ENCODE results near the gene APLNR. TPM values are rescaled to one million over a fixed set of nuclear protein-coding genes. Genes with fewer than 3 reads are reported as not detected.

Gene APLNR
- total RNA-seq, 1 donor from 2014 or later, result 0.37 TPM

DNA sequence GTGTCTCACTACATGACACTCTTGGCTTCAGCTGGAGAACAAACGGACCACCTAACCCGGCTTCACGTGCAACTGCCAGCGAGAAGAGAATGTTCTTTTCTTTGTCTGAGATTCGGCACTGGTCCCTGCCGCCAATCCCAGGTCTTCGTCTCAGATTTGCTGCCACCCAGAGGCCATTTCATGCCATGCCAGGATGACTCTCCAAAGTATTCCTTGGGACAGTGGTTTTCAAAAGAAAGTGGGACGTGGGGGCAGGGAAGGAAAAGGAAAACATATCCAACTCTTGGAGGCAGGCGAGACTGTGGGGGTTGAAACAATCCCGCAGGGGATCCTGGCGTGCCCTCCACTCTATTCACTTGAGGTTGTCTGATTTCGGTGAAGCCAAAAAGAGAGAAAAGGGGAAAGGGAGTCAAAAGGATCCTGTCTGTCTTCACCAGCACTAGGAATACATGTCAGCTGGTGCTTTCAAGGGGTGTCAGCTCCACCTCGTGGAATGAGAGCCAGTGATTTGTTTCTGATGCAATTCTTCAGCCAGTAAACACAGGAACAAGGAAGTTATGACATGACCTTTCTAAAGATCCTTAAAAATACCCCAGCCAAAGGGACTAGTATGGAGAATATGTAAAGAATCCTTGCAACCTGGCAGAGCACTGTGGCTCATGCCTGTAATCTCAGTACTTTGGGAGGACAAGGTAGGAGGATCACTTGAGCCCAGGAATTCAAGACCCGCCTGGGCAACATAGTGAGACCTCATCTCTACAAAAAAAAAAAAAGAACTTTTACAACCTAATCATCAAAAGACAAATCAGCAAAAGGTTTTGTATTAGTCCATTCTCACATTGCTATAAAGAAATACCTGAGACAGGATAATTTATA, 41.0 kb upstream of the APLNR start:
- peak overlapping the region; percentile 75 for H3K27ac Mint-ChIP-seq (ENCODE audit: unreplicated experiment)
- TF ChIP-seq, protein P1, sequence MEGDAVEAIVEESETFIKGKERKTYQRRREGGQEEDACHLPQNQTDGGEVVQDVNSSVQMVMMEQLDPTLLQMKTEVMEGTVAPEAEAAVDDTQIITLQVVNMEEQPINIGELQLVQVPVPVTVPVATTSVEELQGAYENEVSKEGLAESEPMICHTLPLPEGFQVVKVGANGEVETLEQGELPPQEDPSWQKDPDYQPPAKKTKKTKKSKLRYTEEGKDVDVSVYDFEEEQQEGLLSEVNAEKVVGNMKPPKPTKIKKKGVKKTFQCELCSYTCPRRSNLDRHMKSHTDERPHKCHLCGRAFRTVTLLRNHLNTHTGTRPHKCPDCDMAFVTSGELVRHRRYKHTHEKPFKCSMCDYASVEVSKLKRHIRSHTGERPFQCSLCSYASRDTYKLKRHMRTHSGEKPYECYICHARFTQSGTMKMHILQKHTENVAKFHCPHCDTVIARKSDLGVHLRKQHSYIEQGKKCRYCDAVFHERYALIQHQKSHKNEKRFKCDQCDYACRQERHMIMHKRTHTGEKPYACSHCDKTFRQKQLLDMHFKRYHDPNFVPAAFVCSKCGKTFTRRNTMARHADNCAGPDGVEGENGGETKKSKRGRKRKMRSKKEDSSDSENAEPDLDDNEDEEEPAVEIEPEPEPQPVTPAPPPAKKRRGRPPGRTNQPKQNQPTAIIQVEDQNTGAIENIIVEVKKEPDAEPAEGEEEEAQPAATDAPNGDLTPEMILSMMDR (IDR thresholded peaks at IDR 0.05; ENCODE audit: partially characterized antibody, unreplicated experiment), result peak; percentile 84
- peaks cover 1% of the 10 kb centered on the region for H3K9me3 Mint-ChIP-seq (ENCODE audit: unreplicated experiment)
- H3K4me1 Mint-ChIP-seq (ENCODE audit: low read depth, unreplicated experiment), result peaks cover 19% of the 10 kb centered on the region
- no peaks in the 10 kb centered on the region for H3K27me3 Mint-ChIP-seq (ENCODE audit: unreplicated experiment)
- DNase-seq, result peak; percentile 83
- no peaks in the 10 kb centered on the region for H3K36me3 Mint-ChIP-seq (ENCODE audit: unreplicated experiment)
- peak overlapping the region; percentile 50 for H3K4me3 Mint-ChIP-seq (ENCODE audit: unreplicated experiment)

DNA sequence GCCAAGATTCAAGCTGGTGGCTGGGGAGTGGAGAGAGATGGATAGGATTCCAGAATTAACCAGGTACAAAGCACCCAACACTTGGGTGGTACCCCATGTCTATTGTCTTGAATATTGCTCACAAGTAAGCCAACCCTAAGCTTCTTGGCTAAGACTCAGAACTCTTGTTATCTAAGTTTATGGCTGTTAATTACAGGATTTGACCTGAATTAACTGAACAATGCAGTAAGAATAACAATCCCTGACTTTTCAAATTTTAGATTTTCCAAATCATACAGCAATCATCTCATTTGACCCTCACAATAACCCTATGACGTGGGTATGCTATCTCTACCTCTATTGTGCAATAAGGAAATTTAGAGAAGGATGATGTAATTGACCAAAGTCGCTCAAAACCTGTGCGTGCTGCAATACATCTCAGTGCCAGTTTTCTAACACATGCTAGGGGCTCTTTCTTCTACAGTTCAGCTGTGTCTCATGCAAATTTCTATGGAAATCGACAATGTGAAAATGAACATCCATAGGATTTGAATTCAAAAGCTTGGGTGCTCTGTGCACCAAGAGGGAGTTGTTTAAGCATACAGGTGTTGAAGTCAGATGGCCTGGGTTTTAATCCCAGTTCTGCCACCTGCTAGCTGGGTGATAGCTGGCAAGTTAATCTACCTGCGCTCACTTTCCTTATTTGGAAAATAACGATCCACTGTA, 40.1 kb upstream of the APLNR start:
- H3K27me3 Mint-ChIP-seq (ENCODE audit: unreplicated experiment), result no peaks in the 10 kb centered on the region
- no peak overlapping the region for H3K4me3 Mint-ChIP-seq (ENCODE audit: unreplicated experiment)
- H3K4me1 Mint-ChIP-seq (ENCODE audit: low read depth, unreplicated experiment), result peaks cover 19% of the 10 kb centered on the region
- H3K27ac Mint-ChIP-seq (ENCODE audit: unreplicated experiment), result peak overlapping the region; percentile 75
- peaks cover 1% of the 10 kb centered on the region for H3K9me3 Mint-ChIP-seq (ENCODE audit: unreplicated experiment)
- TF ChIP-seq, protein P1 (IDR thresholded peaks at IDR 0.05; ENCODE audit: partially characterized antibody, unreplicated experiment), result no peak
- H3K36me3 Mint-ChIP-seq (ENCODE audit: unreplicated experiment), result no peaks in the 10 kb centered on the region
- DNase-seq, result no peak

DNA sequence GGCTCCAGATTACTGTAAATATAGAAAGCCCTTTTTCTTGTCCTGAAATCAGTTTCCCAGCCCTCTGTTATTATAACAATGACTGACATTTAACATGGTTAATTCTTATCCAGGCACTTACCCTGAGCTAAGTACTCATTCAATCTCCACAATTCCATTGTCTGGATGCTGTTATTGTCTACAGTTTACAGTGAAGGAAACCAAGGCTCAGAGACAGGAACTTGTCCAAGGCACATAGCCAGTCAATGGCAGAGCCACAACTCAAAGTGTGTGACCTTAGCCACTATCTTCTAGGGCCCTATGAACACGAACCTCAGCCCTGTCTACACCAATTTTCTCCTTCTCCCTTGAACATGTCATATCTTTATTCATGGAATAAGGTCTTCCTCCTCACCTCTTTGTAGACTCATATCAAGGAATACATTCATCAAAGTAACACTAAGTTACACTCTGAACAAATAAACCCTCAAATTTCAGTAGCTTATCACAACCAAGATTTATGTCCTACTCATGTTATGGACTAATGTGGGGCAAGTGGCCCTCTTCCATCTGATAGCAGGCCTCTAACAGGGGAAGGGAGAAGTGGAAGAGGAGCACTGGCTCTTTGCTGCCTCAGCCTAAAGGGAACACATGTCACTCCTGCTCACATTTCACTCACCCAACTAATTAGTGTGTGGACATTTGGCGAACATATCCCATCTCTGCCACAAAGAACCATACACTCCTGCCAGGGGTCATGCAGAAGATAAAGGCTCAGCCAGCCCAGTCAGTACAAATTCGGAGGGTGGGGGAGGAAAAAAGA, 39.3 kb upstream of the APLNR start:
- Mint-ChIP-seq H3K9me3 (ENCODE audit: unreplicated experiment) (peaks cover 1% of the 10 kb centered on the region), H3K27me3 (ENCODE audit: unreplicated experiment) (no peaks in the 10 kb centered on the region), H3K36me3 (ENCODE audit: unreplicated experiment) (peaks cover 3% of the 10 kb centered on the region), H3K4me3 (ENCODE audit: unreplicated experiment) (no peak overlapping the region), H3K4me1 (ENCODE audit: low read depth, unreplicated experiment) (peaks cover 19% of the 10 kb centered on the region), H3K27ac (ENCODE audit: unreplicated experiment) (no peak overlapping the region)
- TF ChIP-seq, protein P1 (IDR thresholded peaks at IDR 0.05; ENCODE audit: partially characterized antibody, unreplicated experiment), result no peak
- DNase-seq, result no peak

DNA sequence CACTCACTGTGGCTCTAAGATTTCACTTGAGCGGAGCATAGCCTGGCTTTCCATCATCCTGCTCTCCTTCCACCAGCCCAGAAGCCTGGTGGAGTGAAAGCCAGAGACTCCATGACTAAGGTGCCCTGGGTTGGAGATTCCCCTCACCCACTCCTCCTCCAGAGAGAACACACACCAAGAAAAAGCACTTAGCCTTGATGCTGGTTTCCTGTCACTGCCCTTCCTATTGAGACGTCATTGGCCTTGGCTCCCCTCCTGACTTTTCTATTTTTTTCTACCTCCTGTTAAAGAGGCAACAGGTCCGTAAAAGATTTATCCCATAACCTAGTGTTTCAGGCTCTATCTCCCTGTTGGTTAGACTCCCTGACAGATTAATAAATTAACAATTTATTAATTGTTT, 38.5 kb upstream of the APLNR start:
- Mint-ChIP-seq H3K9me3 (ENCODE audit: unreplicated experiment) (peaks cover 1% of the 10 kb centered on the region), H3K36me3 (ENCODE audit: unreplicated experiment) (peaks cover 3% of the 10 kb centered on the region), H3K27ac (ENCODE audit: unreplicated experiment) (no peak overlapping the region)

More for the DNA sequence above, 38.5 kb upstream of the APLNR start:
- peaks cover 19% of the 10 kb centered on the region for H3K4me1 Mint-ChIP-seq (ENCODE audit: low read depth, unreplicated experiment)
- no peak overlapping the region for H3K4me3 Mint-ChIP-seq (ENCODE audit: unreplicated experiment)
- DNase-seq, result no peak
- TF ChIP-seq, protein P1 (IDR thresholded peaks at IDR 0.05; ENCODE audit: partially characterized antibody, unreplicated experiment), result no peak
- no peaks in the 10 kb centered on the region for H3K27me3 Mint-ChIP-seq (ENCODE audit: unreplicated experiment)
